ENCODE results near the gene ZNF189.

- TF ChIP-seq CTCF (IDR thresholded peaks at IDR 0.05): no peak
- no peak for TF ChIP-seq POLR2A (IDR thresholded peaks at IDR 0.05)
Measured at GRCh38 chr9:101428909-101429308, 30.3 kb downstream of the ZNF189 start.

Measured in uterus (tissue), 2 donors.